Measurements from ENCODE around the gene EEA1.
A peak's percentile ranks its signal among the peaks of the same experiment; 100 is the strongest.

The EEA1 gene

GRCh38 chr12:92938018-92938417 is 8.9 kb upstream of the EEA1 start:
- no peak for DNase-seq (ENCODE audit: low spot score)

- no peak for DNase-seq (ENCODE audit: low spot score)
Observed at GRCh38 chr12:92933606-92934005, 4.5 kb upstream of the EEA1 start.

DNA sequence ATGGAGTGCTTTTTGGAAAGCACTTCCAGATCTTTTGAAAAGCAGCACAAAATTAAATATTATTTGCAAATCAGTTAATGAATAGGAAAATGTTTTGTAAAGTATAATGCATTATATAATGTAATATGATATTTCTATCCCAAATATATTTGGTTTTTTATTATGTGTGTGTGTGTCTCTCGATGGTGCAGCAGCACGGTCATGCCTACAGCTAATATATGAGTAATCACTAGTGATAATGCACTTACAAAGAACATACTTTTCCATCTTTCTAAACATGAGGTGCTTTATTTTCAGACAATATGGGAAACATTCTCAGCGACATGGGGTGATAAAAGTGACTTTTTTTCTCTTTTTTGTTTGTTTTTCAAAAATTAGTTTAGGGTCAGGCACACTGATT is 1.3 kb upstream of the EEA1 start:
- no peak for DNase-seq (ENCODE audit: low spot score)

- no peak for DNase-seq (ENCODE audit: low spot score)
Observed at GRCh38 chr12:92929983-92930382, 888 bp upstream of the EEA1 start.

DNA sequence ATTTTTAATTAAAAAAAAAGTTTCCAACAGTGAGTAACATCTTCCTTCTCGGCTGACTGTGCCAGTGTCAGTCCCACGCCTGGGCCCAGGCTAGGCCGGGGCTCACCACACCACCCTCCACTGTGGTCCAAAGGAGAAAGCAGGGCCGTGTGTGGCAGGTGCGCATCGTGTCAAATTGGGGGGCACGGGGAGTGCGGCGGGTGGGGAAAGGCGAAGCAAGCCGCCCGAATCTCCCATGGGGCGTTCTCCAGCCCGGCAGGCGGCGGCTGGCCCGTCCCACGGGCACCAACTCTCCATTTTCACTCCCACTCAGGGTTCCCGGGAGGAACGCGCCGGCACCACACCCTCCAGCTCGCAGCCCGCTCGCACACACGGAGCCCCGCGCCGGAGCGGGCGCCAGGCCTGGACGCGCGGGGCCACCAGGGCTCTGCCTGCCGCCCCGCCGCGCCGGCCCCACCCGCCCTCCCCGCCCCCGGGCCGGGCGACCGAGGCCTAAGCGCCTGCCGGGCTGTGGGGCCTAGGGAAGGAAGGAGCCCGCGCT is 604 bp downstream of the EEA1 start:
- no peak for DNase-seq (ENCODE audit: low spot score)

- DNase-seq (ENCODE audit: low spot score), result peak; percentile 15
Observed at GRCh38 chr12:92927436-92928281, 1.4 kb downstream of the EEA1 start.

DNA sequence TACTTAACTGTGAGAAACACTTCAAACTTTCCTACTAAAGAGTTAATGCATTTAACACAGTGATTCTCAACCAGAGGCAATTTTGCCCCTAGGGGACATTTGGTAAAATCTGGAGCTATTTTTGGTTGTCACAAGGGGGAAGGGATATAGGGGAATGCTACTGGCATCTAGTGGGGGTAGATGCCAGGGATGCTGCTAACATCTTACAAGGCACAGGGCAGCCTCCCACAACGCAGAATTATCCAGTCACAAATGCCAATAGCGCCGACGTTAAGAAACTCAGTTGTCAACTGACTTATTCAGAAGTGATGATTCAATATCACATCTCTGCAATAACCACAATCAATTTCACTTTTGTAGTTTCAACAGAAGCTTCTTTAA is 2.0 kb downstream of the EEA1 start:
- DNase-seq (ENCODE audit: low spot score), result no peak

DNA sequence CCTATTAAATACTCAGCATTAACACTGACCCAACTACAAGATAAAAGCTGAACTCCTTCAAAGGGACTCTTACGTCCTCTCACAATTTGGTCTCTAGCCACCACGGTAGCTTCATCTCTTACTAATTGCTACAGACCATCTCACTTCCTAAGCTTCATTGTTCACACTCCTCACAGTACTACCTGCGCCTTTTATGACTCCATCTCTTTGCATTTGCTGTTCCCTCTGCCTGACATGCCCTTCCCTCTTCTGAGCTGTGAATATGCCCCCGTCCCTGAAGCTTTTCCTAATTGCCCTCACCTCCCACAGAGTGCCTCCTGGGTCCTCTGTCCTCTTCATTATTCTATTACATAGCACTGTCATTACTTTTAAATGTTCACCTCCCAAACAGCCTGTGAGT is 2.5 kb downstream of the EEA1 start:
- DNase-seq (ENCODE audit: low spot score), result no peak

- no peak for DNase-seq (ENCODE audit: low spot score)
Observed at GRCh38 chr12:92921877-92922276, 7.2 kb downstream of the EEA1 start.

GRCh38 chr12:92915365-92915764 is 13.7 kb downstream of the EEA1 start:
- no peak for DNase-seq (ENCODE audit: low spot score)

GRCh38 chr12:92914170-92914569 is 14.9 kb downstream of the EEA1 start:
- no peak for DNase-seq (ENCODE audit: low spot score)

DNA sequence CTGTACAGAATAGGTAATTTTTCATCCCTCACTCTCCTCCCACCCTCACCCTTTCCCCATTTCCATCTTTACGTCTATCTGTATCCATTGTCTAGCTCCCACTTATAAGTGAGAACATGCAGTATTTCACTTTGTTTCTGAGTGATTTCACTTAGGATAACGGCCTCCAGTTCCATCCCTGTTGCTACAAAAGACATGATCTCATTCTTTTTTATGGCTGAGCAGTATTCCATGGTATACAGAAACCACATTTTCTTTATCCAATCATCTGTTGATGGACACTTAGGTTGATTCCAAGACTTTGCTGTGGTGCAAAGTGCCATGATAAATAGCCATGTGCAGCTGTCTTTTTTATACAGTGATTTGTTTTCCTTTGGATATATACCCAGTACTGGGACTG is 16.4 kb downstream of the EEA1 start:
- DNase-seq (ENCODE audit: low spot score), result no peak

GRCh38 chr12:92912052-92912451 is 17.0 kb downstream of the EEA1 start:
- no peak for DNase-seq (ENCODE audit: low spot score)

GRCh38 chr12:92911339-92911738 is 17.8 kb downstream of the EEA1 start:
- no peak for DNase-seq (ENCODE audit: low spot score)

DNA sequence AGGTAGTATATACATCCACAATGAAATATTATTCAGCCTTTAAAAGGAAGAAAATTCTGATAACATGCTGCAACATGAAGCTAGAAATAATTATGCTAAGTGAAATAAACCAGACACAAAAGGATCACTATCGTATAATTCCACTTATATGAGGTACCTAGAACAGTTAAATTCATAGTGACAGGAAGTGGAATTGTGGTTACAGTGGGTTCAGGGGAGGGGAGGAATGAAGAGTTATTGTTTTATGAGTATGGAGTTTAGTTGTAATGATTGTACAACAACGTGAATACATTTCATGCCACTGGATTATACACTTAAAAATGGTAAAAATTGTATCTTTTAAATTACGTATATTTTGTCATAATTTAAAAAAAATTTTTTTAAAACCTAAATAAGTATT is 21.0 kb downstream of the EEA1 start:
- no peak for DNase-seq (ENCODE audit: low spot score)

GRCh38 chr12:92905811-92906554 is 23.1 kb downstream of the EEA1 start:
- DNase-seq (ENCODE audit: low spot score), result no peak

DNA sequence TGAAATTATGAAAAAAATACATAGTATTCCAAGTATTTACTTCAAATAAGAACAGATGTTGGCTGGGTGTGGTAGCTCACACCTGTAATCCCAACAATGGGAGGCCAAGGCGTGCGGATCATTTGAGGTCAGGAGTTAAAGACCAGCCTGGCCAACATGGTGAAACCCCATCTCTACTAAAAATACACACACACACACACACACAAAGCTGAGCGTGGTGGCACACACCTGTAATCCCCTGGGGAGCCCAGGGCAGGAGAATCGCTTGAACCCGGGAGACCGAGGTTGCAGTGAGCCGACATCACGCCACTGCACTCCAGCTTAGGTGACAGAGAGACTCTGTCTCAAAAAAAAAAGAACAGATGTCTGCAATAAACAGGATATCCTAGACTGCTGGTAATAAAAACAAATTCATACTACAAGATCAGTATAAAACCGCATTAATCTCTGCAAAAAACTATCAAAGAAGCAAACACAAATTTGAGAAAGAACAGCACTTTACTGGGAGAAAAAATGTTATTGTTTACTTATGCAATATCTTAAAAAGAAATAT is 23.8 kb downstream of the EEA1 start:
- no peak for DNase-seq (ENCODE audit: low spot score)

GRCh38 chr12:92900941-92901340 is 28.2 kb downstream of the EEA1 start:
- DNase-seq (ENCODE audit: low spot score), result no peak

- DNase-seq (ENCODE audit: low spot score), result no peak
Observed at GRCh38 chr12:92899386-92900001, 29.6 kb downstream of the EEA1 start.

GRCh38 chr12:92898755-92899154 is 30.3 kb downstream of the EEA1 start:
- DNase-seq (ENCODE audit: low spot score), result no peak

DNA sequence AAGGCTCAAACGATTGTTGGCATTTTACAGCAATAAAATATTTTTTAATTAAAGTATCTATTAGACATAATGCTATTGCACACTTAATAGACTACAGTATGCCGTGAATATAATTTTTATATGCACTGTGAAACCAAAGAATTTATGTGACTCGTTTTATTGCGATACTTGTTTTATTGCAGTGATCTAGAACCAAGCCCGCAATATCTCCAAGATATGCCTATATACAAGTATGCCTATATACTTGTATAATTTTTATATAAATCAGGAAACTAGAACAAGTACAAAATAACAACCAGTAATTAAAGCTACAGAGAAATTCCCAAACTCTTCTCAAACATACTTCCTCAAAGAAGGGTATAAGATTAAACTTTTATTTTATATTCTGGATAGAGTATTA is 31.3 kb downstream of the EEA1 start:
- DNase-seq (ENCODE audit: low spot score), result no peak

GRCh38 chr12:92890601-92891106 is 38.4 kb downstream of the EEA1 start:
- DNase-seq (ENCODE audit: low spot score), result no peak

Measured in hematopoietic multipotent progenitor cell treated with erythropoietin and hydrocortisone succinate and interleukin-3 and kit ligand, for 17 days (in vitro differentiated cells).